Stimulated activated effector memory CD8-positive, alpha-beta T cell treated with anti-CD3 and anti-CD28 coated beads, Interleukin-12 subunit alpha, Interleukin-12 subunit beta, amount 100 ng/mL, for 72 hours (primary cell): ENCODE data around the gene CD200R1L.

Experiments
- ATAC-seq: fragments of 150-1000 bp; cut with Tn5 transposase; 2 replicates; pipeline ENCODE4 v1.10.0; 2021
- DNase-seq, 2 donors: peaks; one replicate each; pipeline ENCODE4 v3.0.0; 2021 to 2022; ENCODE audit warnings: low spot score in 2 of 2
- H3K27ac Mint-ChIP-seq: one replicate; pipeline ENCODE4 v1.8.0; 2022; ENCODE audit warnings: mild to moderate bottlenecking, mixed read lengths
- H3K36me3 Mint-ChIP-seq: one replicate; pipeline ENCODE4 v1.8.0; 2022; ENCODE audit warnings: mild to moderate bottlenecking, mixed read lengths
- H3K4me1 Mint-ChIP-seq: one replicate; pipeline ENCODE4 v1.8.0; 2022; ENCODE audit warnings: mixed read lengths
- H3K4me3 Mint-ChIP-seq: one replicate; pipeline ENCODE4 v1.8.0; 2022; ENCODE audit warnings: mild to moderate bottlenecking, mixed read lengths
- H3K9me3 Mint-ChIP-seq: one replicate; pipeline ENCODE4 v1.8.0; 2022; ENCODE audit warnings: mixed read lengths

The CD200R1L gene

DNA sequence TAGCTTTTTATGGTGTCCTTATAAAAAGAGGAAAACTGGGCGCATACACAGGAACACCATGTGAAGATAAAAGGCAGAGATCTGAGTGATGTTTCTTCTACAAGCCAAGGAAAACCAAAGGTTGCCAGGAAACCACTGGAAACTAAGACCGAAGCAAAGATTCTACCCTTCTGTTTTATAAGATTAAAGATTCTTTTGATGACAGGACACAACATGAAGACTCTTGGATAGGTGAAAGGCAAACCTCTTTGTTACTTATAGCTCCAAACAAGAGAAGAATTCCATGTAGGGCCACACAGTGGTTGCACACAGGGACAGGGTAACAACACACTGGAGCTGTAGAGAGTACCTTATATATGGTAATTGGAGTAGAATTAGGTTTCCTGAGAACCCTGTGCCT is at the start of gene CD200R1L:
TSS of gene CD200R1L (minus strand) at position 101 of the 400 bp plus-strand sequence. CDS start 17,497 bp downstream, outside the sequence.
- H3K9me3 Mint-ChIP-seq = peaks cover 17% of the 10 kb centered on the region
- no peaks in the 10 kb centered on the region for H3K36me3 Mint-ChIP-seq
- H3K27ac Mint-ChIP-seq = peak within 1 kb of the TSS; percentile 8
- H3K4me3 Mint-ChIP-seq = peak within 1 kb of the TSS; percentile 2
- peaks cover 32% of the 10 kb centered on the region for H3K4me1 Mint-ChIP-seq
- no peak for DNase-seq
- ATAC-seq = no peak

DNA sequence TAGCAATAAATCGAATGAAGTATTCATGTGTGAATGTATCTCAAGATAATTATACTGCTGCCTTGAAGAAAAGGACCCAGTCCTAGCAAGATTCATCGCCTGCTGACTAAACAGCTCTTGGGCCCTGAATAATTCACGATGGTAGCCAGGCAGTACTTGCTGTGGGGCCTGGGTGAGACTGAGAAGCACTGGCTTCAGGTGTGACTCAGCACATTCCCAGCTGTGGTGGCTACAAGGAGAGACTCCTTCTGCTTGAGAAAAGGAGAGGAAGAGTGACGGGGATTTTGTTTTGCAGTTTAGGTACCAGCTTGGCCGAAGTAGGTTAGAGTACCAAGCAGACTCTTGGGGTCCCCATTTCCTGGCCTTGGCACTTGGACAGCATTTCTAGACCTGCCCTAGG is 47.6 kb upstream of the CD200R1L start:
- no peak for DNase-seq
- ATAC-seq = no peak

DNA sequence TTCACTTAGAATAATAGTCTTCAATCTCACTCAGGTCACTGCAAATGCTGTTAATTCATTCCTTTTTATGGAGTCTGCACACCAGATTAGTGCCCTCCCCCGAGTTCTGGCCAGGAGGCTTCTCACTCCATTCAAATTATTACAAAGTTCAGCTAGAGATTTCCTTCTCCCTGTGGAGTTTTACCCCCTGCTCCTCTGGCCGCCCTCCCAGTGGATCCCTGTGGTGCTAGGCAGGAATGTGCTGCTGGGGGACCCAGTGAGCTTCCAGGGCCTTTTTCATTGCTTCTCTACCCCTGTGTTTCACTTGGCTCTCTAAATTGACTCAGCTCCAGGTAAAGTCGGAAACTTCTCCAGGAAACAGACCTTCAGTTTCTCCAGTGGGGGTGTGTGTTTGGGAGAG is 42.7 kb upstream of the CD200R1L start:
- no peak overlapping the region for H3K27ac Mint-ChIP-seq
- ATAC-seq (no peak), DNase-seq (no peak)
- no peaks in the 10 kb centered on the region for H3K36me3 Mint-ChIP-seq
- no peak overlapping the region for H3K4me3 Mint-ChIP-seq
- H3K4me1 Mint-ChIP-seq = no peaks in the 10 kb centered on the region
- peaks cover 3% of the 10 kb centered on the region for H3K9me3 Mint-ChIP-seq

More for the DNA sequence above, 47.6 kb upstream of the CD200R1L start:
- H3K4me1 Mint-ChIP-seq = no peaks in the 10 kb centered on the region
- no peak overlapping the region for H3K4me3 Mint-ChIP-seq
- H3K9me3 Mint-ChIP-seq = peaks cover 3% of the 10 kb centered on the region
- H3K27ac Mint-ChIP-seq = no peak overlapping the region
- H3K36me3 Mint-ChIP-seq = no peaks in the 10 kb centered on the region

GRCh38 chr3:112888381-112889085 is 41.9 kb upstream of the CD200R1L start:
- DNase-seq (no peak), ATAC-seq (no peak)
- Mint-ChIP-seq H3K9me3 (peaks cover 3% of the 10 kb centered on the region), H3K36me3 (no peaks in the 10 kb centered on the region), H3K4me3 (no peak overlapping the region), H3K27ac (no peak overlapping the region), H3K4me1 (no peaks in the 10 kb centered on the region)

GRCh38 chr3:112884678-112885290 is 38.1 kb upstream of the CD200R1L start:
- ATAC-seq = no peak

DNA sequence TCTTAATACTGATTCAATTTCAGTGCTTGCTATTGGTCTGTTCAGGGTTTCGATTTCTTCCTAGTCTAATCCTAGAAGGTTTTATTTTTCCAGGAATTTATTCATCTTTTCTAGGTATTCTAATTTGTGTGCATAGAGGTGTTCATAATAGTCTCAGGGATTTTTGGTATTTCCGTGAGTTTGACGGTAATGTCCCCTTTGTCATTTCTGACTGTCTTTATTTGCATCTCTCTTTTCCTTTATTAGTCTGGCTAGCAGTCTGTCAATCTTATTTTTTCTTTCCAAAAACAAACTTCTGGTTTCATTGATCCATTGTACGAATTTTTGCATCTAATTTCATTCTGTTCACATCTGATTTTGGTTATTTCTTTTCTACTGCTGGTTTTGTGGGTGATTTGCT is 35.2 kb upstream of the CD200R1L start:
- Mint-ChIP-seq H3K9me3 (no peaks in the 10 kb centered on the region), H3K4me3 (no peak overlapping the region), H3K27ac (no peak overlapping the region), H3K36me3 (no peaks in the 10 kb centered on the region), H3K4me1 (no peaks in the 10 kb centered on the region)
- no peak for DNase-seq
- no peak for ATAC-seq

More at GRCh38 chr3:112884678-112885290, 38.1 kb upstream of the CD200R1L start:
- no peak overlapping the region for H3K27ac Mint-ChIP-seq
- no peaks in the 10 kb centered on the region for H3K36me3 Mint-ChIP-seq
- no peaks in the 10 kb centered on the region for H3K4me1 Mint-ChIP-seq
- no peak for DNase-seq
- H3K9me3 Mint-ChIP-seq = no peaks in the 10 kb centered on the region
- H3K4me3 Mint-ChIP-seq = no peak overlapping the region

- Mint-ChIP-seq H3K9me3 (peaks cover 5% of the 10 kb centered on the region), H3K27ac (no peak overlapping the region), H3K4me1 (no peaks in the 10 kb centered on the region), H3K36me3 (no peaks in the 10 kb centered on the region), H3K4me3 (no peak overlapping the region)
- ATAC-seq (no peak), DNase-seq (no peak)
Measured at GRCh38 chr3:112875561-112875960, 28.9 kb upstream of the CD200R1L start.

DNA sequence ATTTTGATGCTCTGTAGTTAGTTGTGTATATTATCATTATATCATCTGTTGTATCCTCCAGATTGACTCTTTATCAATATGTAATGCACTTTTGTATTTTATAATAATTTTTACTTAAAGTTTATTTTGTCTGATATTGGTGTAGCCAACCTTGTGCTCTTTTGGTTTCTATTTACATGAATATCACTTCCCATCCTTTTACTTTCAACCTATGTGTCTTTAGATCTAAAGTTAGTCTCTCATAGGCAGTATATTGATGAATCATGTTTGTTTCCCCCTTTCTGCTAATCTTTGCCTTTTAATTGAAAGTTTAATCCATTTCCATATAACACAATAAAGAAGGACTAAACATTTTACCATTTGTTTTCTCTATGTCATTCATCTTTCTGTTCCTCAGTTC is 28.1 kb upstream of the CD200R1L start:
- peaks cover 1% of the 10 kb centered on the region for H3K36me3 Mint-ChIP-seq
- DNase-seq (no peak), ATAC-seq (no peak)
- H3K9me3 Mint-ChIP-seq = peaks cover 10% of the 10 kb centered on the region
- H3K4me1 Mint-ChIP-seq = peaks cover under 1% of the 10 kb centered on the region
- no peak overlapping the region for H3K27ac Mint-ChIP-seq
- H3K4me3 Mint-ChIP-seq = no peak overlapping the region

GRCh38 chr3:112873632-112874031 is 27.0 kb upstream of the CD200R1L start:
- peaks cover 5% of the 10 kb centered on the region for H3K36me3 Mint-ChIP-seq
- H3K4me3 Mint-ChIP-seq = no peak overlapping the region

DNA sequence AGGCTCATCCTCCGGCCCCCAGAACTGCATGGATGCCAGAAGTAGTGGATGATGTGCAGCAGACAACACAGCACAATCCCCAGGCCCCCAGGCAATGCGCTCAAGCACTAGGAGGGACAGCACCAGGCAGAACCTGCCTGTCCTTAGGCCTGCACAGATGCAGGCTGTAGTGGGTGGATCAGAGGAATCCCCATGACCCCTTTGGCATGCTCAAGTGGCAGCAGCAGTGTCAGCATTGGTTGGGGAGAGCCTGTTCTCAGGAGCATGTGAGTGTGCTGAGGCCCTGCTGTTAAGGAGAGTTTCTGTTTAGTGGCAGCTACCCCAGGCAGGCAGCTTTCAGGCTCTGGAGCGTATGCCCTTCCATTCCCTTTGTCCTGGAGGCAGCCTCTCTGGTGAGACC is 25.1 kb upstream of the CD200R1L start:
- peaks cover 6% of the 10 kb centered on the region for H3K4me1 Mint-ChIP-seq
- no peak for DNase-seq
- no peak for ATAC-seq
- H3K27ac Mint-ChIP-seq = no peak overlapping the region
- peaks cover 14% of the 10 kb centered on the region for H3K9me3 Mint-ChIP-seq
- peaks cover 5% of the 10 kb centered on the region for H3K36me3 Mint-ChIP-seq
- no peak overlapping the region for H3K4me3 Mint-ChIP-seq

More at GRCh38 chr3:112873632-112874031, 27.0 kb upstream of the CD200R1L start:
- H3K4me1 Mint-ChIP-seq = peaks cover 6% of the 10 kb centered on the region
- ATAC-seq (no peak), DNase-seq (no peak)
- H3K9me3 Mint-ChIP-seq = peaks cover 14% of the 10 kb centered on the region
- H3K27ac Mint-ChIP-seq = no peak overlapping the region

GRCh38 chr3:112865757-112866156 is 19.1 kb upstream of the CD200R1L start:
- DNase-seq (no peak), ATAC-seq (no peak)
- Mint-ChIP-seq H3K36me3 (peaks cover 5% of the 10 kb centered on the region), H3K9me3 (peaks cover 12% of the 10 kb centered on the region), H3K4me3 (no peak overlapping the region), H3K4me1 (peaks cover 6% of the 10 kb centered on the region), H3K27ac (no peak overlapping the region)

- Mint-ChIP-seq H3K27ac (peak overlapping the region; percentile 58), H3K9me3 (no peaks in the 10 kb centered on the region), H3K4me3 (no peak overlapping the region)
Measured at GRCh38 chr3:112860898-112861297, 14.2 kb upstream of the CD200R1L start.

DNA sequence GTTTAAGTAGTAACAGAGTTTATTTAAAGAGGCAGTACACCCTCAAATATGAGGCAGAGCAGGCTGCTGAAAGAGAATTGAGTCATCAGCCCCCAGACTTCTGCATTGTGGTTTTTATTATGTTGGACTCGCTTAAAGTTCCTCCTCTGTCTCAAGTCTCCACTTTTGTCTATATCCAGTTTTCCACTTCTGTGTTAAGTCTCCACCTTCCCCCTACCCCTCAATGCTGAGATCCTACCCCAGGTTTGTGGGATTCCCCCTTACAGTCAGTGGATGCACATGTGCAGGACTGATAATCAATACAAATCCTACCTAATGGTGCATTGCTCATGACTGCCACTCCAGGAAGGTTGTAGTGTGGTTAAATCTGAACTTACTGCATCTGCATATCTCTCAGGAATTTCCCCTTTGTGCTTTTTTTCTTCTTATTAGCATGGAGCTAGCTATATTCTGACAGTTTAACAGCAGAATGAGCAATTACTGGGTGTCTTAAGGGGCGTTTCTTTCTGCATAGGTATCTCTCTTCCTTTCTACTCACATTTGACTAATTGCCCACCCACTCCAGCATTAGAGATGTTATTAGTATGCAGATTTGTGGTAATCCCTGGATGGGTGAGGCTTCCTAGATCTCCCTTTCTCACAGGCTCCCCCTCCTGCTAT is 11.9 kb upstream of the CD200R1L start:
- ATAC-seq = peak; percentile 92
- H3K27ac Mint-ChIP-seq = peak overlapping the region; percentile 63

More at GRCh38 chr3:112860898-112861297, 14.2 kb upstream of the CD200R1L start:
- no peaks in the 10 kb centered on the region for H3K36me3 Mint-ChIP-seq
- DNase-seq (no peak), ATAC-seq (no peak)
- H3K4me1 Mint-ChIP-seq = peaks cover 31% of the 10 kb centered on the region

GRCh38 chr3:112857526-112857925 is 10.9 kb upstream of the CD200R1L start:
- Mint-ChIP-seq H3K27ac (peak overlapping the region; percentile 63), H3K36me3 (no peaks in the 10 kb centered on the region), H3K4me1 (peaks cover 31% of the 10 kb centered on the region), H3K9me3 (peaks cover 3% of the 10 kb centered on the region), H3K4me3 (peak overlapping the region; percentile 49)
- DNase-seq = no peak
- no peak for ATAC-seq

More for the DNA sequence above, 11.9 kb upstream of the CD200R1L start:
- Mint-ChIP-seq H3K36me3 (no peaks in the 10 kb centered on the region), H3K4me3 (peak overlapping the region; percentile 49), H3K4me1 (peaks cover 31% of the 10 kb centered on the region), H3K9me3 (peaks cover 2% of the 10 kb centered on the region)
- DNase-seq = peak in 1 of 2 donors; percentile 58

- Mint-ChIP-seq H3K4me3 (no peak overlapping the region), H3K36me3 (no peaks in the 10 kb centered on the region), H3K4me1 (peaks cover 31% of the 10 kb centered on the region), H3K9me3 (peaks cover 10% of the 10 kb centered on the region), H3K27ac (peak overlapping the region; percentile 70)
- ATAC-seq (peak; percentile 55), DNase-seq (no peak)
Measured at GRCh38 chr3:112856537-112856936, 9.9 kb upstream of the CD200R1L start.
